ENCODE results near the gene COL16A1. TPM values are rescaled to one million over a fixed set of nuclear protein-coding genes. Genes with fewer than 3 reads are reported as not detected.

The COL16A1 gene
- total and polyA plus RNA-seq, 2 of the 4 experiments (the other 2 are of a cell fraction) = 34.2 to 62.8 TPM

DNA sequence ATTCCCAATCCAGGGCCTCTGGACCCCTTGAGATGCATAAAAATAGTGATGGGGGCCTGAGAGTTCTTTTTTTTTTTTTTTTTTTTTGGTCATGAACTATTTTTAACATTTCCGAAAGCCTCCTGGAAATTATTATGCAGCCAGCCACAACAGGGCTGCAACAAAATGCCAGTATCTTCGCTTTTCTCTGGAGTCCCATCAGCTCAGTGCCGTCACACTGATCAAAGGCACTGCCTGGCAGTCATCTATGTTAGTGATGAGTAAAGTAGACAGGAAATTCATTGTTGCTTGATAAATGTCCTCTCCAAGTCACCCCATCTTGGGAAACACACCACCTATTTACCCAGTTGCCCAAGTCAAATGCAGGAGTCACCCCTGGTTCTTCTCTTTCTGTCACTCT lies 43.9 kb downstream of the COL16A1 start:
- no peak overlapping the region for H3K4ac ChIP-seq (ENCODE audit: low read depth, low read length)
- H2AK9ac ChIP-seq (replicated peaks; ENCODE audit: low read depth, low read length, poor library complexity) = no peak overlapping the region
- H2BK15ac ChIP-seq (ENCODE audit: low read depth, low read length) = no peak overlapping the region
- POLR2A ChIA-PET (ENCODE audit: unreplicated experiment) = no interaction called here
- no peak overlapping the region for H3K4me2 ChIP-seq (ENCODE audit: low read depth, low read length)
- in situ Hi-C loops (cut with MboI; ENCODE audit: low sequenced_read_pairs) = loop anchor here (5.0 to 10.0 kb wide), 3 partner anchors 85 to 302 kb away; no protein-coding TSS in a partner anchor
- H2AFZ ChIP-seq (replicated peaks; ENCODE audit: low read length, poor library complexity) = no peak overlapping the region
- intact Hi-C loops (cut with micrococcal nuclease) = loop anchor here (5.0 kb wide), 1 partner anchor 302 kb away; no protein-coding TSS in a partner anchor
- TF ChIP-seq RAD21 (IDR thresholded peaks at IDR 0.05; ENCODE audit: low read length) (no peak), MAZ (IDR thresholded peaks at IDR 0.05; ENCODE audit: borderline replicate concordance, low read depth, low read length) (no peak), MAFK (IDR thresholded peaks at IDR 0.05; ENCODE audit: low read depth, low read length) (no peak), MXI1 (IDR thresholded peaks at IDR 0.05; ENCODE audit: borderline replicate concordance, low read depth, low read length) (no peak), RCOR1 (IDR thresholded peaks at IDR 0.05; ENCODE audit: insufficient replicate concordance, low read length) (no peak), CHD1 (IDR thresholded peaks at IDR 0.05; ENCODE audit: low read depth, low read length) (no peak), SMC3 (IDR thresholded peaks at IDR 0.05; ENCODE audit: low read depth, low read length) (no peak), CEBPB (IDR thresholded peaks at IDR 0.05; ENCODE audit: low read depth, low read length) (no peak), RFX5 (IDR thresholded peaks at IDR 0.05; ENCODE audit: low read depth, low read length) (no peak), BHLHE40 (IDR thresholded peaks at IDR 0.05; ENCODE audit: low read depth, low read length) (no peak)
- TF ChIP-seq, protein P1, sequence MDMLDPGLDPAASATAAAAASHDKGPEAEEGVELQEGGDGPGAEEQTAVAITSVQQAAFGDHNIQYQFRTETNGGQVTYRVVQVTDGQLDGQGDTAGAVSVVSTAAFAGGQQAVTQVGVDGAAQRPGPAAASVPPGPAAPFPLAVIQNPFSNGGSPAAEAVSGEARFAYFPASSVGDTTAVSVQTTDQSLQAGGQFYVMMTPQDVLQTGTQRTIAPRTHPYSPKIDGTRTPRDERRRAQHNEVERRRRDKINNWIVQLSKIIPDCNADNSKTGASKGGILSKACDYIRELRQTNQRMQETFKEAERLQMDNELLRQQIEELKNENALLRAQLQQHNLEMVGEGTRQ (IDR thresholded peaks at IDR 0.05; ENCODE audit: low read depth, low read length) = no peak
- TF ChIP-seq, protein P2, sequence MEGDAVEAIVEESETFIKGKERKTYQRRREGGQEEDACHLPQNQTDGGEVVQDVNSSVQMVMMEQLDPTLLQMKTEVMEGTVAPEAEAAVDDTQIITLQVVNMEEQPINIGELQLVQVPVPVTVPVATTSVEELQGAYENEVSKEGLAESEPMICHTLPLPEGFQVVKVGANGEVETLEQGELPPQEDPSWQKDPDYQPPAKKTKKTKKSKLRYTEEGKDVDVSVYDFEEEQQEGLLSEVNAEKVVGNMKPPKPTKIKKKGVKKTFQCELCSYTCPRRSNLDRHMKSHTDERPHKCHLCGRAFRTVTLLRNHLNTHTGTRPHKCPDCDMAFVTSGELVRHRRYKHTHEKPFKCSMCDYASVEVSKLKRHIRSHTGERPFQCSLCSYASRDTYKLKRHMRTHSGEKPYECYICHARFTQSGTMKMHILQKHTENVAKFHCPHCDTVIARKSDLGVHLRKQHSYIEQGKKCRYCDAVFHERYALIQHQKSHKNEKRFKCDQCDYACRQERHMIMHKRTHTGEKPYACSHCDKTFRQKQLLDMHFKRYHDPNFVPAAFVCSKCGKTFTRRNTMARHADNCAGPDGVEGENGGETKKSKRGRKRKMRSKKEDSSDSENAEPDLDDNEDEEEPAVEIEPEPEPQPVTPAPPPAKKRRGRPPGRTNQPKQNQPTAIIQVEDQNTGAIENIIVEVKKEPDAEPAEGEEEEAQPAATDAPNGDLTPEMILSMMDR (conservative IDR thresholded peaks at IDR 0.05; ENCODE audit: low read depth, low read length) = no peak
- TF ChIP-seq, protein P3, sequence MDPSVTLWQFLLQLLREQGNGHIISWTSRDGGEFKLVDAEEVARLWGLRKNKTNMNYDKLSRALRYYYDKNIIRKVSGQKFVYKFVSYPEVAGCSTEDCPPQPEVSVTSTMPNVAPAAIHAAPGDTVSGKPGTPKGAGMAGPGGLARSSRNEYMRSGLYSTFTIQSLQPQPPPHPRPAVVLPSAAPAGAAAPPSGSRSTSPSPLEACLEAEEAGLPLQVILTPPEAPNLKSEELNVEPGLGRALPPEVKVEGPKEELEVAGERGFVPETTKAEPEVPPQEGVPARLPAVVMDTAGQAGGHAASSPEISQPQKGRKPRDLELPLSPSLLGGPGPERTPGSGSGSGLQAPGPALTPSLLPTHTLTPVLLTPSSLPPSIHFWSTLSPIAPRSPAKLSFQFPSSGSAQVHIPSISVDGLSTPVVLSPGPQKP (IDR thresholded peaks at IDR 0.05; ENCODE audit: borderline replicate concordance, low read depth, low read length) = no peak
- H4K91ac ChIP-seq (ENCODE audit: insufficient read depth, low read depth, low read length) = no peak overlapping the region
- no peak overlapping the region for H2BK20ac ChIP-seq (ENCODE audit: low read depth, low read length)
- no peaks in the 10 kb centered on the region for H3K27me3 ChIP-seq (ENCODE audit: control insufficient read depth, insufficient read depth, low read length)
- H3K4me3 ChIP-seq (ENCODE audit: insufficient read depth, low read depth, low read length) = no peak overlapping the region
- dilution Hi-C loops (cut with HindIII; ENCODE audit: low sequenced_read_pairs, unreplicated experiment) = no loop called here
- H3K79me1 ChIP-seq (ENCODE audit: low read depth in 1 of 2, low read length in 2 of 2) = no peaks in the 10 kb centered on the region; a peak in 1 of 4 replicates
- no peak overlapping the region for H2BK120ac ChIP-seq (ENCODE audit: low read depth, low read length)
- H3K9ac ChIP-seq (ENCODE audit: low read depth, low read length) = no peak overlapping the region
- no peak overlapping the region for H3K18ac ChIP-seq (ENCODE audit: low read depth, low read length)
- no peak overlapping the region for H3K23ac ChIP-seq (ENCODE audit: low read depth, low read length)
- H3K4me1 ChIP-seq (ENCODE audit: control insufficient read depth, insufficient read depth, low read length) = no peaks in the 10 kb centered on the region
- no peak overlapping the region for H2AK5ac ChIP-seq (ENCODE audit: low read depth, low read length)
- no TSS peak for BruUV-seq (replicated peaks)
- CTCF ChIA-PET = no interaction called here
- no peaks in the 10 kb centered on the region for H3K9me3 ChIP-seq (ENCODE audit: control insufficient read depth, insufficient read depth, low read length)
- no CpG with 5 or more reads among the region's 3 CpGs for WGBS, 2 experiments (ENCODE audit: extremely low coverage in 2 of 2, insufficient read length in 1 of 2)
- DNase-seq (no peak), ATAC-seq (ENCODE audit: low read depth) (no peak)
- H3K14ac ChIP-seq (replicated peaks; ENCODE audit: low read depth, low read length) = no peak overlapping the region
- no peaks in the 10 kb centered on the region for H3K9me1 ChIP-seq (ENCODE audit: insufficient read depth, low read length)
- H2BK5ac ChIP-seq (ENCODE audit: low read depth, low read length, poor library complexity, severe bottlenecking) = no peak overlapping the region
- peaks cover 77% of the 10 kb centered on the region for H3K36me3 ChIP-seq (ENCODE audit: control insufficient read depth, insufficient read depth, low read length)
- H4K8ac ChIP-seq (ENCODE audit: low read depth in 2 of 2, low read length in 2 of 2) = no peak overlapping the region
- H3K27ac ChIP-seq (ENCODE audit: insufficient read depth, low read length) = no peak overlapping the region
- H3K56ac ChIP-seq (ENCODE audit: extremely low read depth, insufficient read depth, low read length) = no peak overlapping the region
- H4K20me1 ChIP-seq (ENCODE audit: insufficient read depth, low read length) = no peaks in the 10 kb centered on the region
- no peak overlapping the region for H4K5ac ChIP-seq (ENCODE audit: low read depth, low read length)

All from IMR-90 (cell line).